T-helper 9 cell (primary cell): ENCODE measurements around the gene CTTNBP2.
"Not testable (repeated sequence)": the region's sequence is repeated elsewhere in the genome, so short reads cannot be mapped to it uniquely, and the experiment has no call there.

Experiments used
- DNase-seq: peaks from one replicate; pipeline ENCODE4 v3.0.0-alpha.2; 2020

Gene CTTNBP2

DNA sequence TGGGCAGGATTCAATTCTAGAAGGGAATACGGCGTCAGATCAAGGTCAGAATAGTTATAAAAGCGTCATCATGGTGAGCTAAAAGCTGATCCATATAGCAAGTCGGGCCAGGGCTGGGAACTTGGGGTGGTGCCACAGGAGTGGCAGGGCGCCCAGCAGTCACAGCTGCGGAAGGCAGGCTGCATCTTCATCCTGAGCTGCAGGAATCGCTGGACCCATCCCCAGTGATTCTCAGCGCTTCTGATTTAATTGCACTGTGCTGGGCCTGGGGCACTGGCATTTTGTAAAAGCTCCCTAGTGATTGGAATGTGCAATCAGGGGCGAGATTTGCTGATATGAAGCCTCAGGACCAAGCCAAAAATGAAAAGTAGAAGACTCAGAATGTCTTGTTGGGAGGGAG is 135.3 kb downstream of the CTTNBP2 start:
- no peak for DNase-seq

DNA sequence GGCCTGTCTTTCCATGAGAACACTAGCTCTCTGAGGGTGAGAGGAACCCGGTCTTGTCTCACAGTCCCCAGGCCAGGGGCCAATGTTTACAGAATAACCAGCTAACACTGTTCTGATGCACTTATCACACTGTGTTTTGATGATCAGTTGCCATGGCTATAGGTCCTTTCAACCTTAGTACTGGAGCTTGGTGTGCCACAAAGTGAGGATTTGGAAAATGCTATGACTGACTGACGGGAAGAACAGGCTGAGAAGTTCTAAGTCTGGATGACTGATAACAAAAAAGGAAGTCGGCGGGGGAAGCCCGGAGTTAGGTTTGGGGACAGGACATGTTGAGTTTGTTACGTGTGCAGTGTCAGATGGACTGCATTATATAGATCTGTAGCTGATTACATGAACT is 141.8 kb downstream of the CTTNBP2 start:
- DNase-seq = no peak

DNA sequence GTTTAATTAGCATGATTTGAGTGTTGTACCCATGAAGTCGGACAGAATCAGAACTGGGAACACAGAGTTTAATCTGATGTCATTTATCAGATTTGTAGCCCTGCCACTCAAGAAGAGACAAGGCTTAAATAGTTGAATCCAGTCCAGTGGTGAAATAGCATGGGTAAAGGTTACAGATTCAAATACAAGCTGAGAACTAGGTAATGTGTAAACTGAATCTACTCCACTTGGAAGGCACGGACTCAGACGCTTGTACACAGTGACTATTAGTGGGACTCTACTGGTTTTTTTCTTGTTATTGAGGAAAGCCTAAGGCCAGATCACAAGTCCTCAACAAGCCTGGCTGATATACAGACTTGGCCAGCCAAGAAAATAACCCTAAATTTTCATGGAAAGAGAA is 142.9 kb downstream of the CTTNBP2 start:
- DNase-seq = no peak

DNA sequence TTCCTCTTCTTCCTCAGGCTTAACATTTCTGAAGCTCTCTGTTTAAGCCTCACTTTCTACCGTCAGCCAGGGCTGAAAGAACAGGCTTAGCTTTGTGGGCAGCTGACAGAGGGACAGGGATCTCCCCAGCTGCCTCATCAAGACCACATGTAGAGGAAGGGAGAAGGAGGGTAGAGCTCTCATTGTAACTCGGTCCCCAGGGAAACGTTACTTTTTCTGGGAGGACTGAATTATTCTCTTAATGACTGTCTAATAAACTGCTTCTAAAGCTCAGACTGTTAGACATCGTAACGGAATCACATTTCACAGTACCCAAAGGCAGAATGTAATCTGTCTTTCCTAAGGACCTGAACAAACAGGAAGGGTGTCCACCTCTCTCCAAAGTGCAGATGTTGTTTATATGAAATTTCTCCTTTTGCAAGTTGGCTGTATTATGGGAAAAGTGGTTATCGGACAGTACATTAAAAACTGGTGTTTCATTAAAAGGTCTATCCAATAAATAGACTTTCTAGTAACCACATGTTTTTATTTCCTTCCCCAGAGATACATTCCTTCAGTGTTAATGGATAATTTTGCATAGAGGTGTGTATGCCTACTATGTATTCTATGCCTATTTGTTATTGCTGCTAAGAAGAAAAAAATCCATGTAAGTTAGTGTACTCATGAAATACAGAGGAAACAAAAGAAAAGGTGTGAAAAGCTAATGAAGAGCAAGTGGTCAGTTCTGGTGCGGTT is 144.2 kb downstream of the CTTNBP2 start:
- DNase-seq = no peak

DNA sequence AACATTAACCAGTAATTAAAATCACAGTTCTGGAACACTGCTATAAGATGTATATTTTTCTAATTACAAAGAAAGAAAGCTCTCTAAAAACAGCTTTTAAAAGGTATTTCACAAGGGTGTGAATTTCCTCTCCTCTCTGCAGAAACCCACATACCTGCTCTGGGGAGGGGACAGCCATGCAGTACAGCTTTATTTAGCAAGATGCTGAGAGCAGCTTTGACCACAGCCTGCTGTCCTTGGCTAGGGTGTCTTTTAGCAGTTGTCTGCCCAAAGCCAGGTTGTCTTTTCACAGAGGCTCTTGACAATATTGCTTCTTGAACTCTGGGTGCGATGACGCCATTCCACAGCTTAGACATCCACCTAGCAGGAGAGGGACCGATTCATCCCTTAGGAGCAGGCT is 148.3 kb downstream of the CTTNBP2 start:
- DNase-seq = no peak

DNA sequence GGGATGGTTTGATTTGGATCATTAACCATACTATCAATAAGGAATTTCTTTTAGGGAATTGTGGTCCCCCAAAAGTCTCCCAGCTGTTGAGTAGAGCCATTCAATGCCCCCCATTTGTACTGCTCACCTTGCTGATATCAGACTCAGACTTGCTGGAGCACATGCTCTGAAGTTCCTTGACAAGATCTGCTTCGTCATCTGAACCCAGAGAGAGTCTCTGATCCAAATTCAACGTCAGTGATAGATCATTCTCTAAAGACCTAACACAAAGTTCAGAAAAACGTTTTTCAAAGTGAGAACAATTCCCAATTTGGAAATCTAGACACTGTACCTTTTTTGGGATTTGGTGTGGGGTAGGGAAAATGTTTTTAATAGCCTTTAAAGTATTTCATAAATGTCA is 153.9 kb downstream of the CTTNBP2 start:
- DNase-seq = no peak

DNA sequence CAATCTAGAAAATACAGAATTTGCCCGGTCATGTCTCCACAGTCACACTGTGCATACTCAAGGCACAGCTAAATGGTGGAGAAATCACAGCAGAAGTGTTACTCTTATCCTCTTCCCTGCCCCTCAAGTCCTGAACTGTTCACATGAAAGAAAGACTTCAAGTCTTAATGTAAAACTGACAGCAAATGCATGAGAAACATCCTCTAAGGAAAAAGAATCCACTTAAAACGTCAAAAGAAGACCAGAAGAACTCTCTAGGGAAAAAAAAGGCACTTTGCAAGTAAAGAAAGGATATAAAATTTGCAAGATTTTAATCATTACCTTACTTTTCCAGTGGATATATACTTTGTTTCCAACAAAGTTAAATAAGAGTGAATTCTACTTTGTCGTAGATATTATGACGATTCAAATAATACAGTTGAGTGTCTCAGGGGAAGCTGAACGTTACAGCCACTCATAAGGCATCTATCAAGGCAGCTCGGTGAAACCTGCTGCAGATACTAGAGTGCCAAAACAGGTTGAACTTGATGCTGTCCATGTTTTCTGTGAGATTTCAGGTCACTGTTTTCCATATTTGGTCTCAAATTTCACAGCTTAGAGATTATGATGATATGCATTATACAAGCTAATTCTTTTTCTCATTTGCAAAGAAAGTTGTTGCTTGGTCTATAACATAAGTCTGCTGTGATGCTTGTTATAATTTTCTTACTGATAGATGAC is 155.0 kb downstream of the CTTNBP2 start:
- DNase-seq = no peak

DNA sequence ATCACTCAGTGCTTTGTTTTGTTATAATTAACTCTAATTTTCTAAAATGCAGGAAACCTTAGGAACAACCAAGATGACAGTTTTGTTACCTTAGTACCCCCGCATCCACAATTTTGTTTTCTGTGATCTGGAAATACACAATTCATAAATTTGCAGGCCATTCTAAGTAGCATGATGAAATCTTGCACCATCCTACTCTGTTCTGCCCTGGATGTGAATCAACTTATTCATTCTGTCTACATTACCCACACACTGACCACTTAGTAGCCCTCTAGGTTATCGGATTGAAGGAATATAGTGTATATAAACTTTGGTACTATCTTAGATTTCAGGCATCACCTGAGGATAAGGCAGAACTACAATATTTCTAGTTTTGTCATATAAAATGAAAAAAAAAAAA is 155.9 kb downstream of the CTTNBP2 start:
- no peak for DNase-seq

DNA sequence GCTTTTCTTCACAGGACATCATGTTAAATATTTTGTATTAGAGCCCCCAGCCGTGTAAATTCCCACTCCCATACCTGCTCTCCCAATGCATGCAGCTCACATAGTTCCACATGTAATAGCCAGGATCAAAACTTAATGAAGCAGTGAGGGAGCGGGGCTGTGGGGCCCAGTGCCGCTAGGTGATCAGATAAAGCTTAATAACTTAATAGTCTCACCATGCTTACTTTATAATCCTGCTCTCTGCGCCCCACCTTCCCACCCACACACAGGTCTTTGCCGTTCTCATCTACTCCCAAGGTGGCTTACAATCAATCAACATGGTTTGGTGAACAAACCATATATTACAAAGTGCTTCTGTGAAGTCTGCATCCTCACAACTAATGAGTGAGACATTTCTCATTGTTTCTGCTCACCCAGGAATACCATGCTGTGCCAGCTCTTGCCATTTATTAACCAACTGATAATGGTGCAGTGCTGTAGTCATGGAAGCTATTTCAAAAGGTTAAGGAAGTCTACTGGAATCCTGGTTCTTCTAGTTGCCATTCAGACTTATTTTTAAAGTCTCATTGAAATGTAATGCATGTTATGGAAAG is 156.4 kb downstream of the CTTNBP2 start:
- DNase-seq = no peak

DNA sequence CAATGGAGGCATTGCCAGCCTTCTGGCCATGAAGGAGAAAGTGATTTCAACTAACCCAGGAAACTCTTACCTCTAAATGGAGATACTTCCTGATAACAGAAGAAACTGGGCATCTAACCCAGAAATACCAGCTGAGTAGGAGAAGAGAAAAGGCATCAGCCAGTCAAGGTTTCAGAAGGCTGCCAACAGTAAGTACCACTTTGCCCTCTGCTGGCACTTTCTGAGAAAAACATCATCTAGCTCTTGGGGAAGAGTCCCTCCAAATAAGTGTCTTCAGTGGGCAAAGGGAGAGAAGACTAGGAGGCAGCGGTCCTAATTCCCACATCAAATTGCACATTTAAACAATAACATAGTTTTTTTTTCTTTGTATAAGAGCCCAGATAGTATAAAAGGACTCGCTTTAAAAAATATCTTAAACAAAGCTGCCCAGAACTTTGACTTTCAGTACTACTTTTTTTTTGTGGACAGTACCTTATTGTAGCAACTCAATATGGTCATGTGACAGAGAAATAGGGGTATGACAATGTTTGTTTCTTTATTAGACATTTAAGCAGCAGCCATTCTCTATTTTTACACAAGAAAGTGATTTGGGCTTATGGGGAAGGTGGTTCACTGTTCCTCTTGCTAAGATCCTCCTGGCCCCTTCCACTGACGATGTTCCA is 157.3 kb downstream of the CTTNBP2 start:
- DNase-seq = no peak

DNA sequence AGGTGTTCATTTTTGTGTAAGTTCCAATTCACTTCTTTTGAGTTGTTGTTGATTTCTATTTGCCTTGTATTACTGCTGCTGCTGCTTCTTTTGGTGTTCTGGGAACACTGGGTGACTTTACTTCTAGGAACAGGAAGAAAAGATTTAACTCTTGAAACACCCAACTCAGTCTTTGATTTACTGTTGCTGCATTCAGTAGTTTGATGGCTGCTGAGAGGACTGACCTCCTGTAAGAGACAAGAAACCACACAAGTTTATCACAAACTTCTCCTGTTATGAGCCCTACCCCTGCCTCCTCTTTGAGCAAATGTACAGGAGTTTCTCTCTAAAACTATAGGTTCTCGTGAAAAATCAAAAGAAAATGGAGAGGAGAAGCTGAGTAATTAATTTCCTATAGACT is 161.7 kb downstream of the CTTNBP2 start:
- no peak for DNase-seq

DNA sequence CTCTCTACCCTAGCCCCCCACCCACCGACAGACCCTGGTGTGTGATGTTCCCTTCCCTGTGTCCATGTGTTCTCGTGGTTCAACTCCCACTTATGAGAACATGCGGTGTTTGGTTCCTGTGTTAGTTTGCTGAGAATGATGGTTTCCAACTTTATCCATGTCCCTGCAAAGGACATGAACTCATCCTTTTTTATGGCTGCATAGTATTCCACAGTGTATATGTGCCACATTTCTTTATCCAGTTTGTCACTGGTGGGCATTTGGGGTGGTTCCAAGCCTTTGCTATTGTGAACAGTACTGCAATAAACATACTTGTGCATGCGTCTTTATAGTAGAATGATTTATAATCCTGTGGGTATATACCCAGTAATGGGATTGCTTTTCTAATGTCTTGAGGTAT is 165.1 kb downstream of the CTTNBP2 start:
- DNase-seq = not testable (repeated sequence)

DNA sequence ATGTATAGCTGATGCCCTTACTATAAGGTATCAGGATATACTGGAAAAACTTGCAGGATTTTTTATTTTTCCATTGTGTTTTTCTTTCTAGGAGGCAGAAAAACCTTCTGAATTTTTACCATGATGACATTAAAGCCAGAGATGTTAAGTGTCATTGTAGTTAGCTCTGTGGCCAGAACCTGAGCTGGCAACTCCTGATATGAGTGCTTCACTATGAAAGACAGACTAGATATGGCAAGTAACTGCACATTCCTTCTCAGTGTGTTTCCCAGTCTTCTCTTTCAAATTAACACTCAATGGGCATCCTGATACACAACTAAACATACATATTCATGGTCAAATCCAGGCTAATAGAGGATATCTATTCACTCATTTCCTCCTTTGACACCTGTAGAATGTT is 166.2 kb downstream of the CTTNBP2 start:
- DNase-seq = no peak

DNA sequence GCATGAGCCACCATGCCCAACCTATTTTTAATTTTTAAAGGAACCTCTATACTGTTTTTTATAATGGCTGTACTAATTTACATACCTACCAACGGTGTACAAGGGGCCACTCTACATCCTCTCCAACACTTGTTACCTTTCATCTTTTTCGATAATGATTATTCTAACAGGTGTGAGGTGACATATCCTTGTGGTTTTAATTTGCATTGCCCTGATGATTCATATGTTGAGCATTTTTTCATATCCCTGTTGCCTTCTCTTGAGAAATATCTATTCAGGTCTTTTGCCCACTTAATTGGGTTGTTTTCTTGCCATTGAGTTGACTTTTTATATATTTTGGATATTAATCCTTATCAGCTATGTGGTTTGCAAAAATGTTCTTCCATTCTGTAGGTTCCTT is 167.0 kb downstream of the CTTNBP2 start:
- no peak for DNase-seq

DNA sequence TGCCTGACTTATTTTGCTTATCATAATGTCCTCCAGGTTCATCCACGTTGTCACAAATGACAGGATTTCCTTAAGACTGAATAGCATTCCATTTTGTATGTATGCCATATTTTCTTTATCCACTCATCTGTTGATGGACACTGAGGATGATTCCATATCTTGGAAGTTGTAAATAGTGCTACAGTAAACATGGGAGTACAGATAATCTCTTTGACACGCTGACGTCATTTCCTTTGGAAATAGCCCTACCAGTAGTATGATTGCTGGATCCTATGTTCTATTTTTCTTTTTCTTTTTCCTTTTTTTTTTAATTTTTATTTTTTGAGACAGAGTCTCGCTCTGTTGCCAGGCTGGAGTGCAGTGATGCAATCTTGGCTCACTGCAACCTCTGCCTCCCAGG is 167.6 kb downstream of the CTTNBP2 start:
- DNase-seq = no peak

DNA sequence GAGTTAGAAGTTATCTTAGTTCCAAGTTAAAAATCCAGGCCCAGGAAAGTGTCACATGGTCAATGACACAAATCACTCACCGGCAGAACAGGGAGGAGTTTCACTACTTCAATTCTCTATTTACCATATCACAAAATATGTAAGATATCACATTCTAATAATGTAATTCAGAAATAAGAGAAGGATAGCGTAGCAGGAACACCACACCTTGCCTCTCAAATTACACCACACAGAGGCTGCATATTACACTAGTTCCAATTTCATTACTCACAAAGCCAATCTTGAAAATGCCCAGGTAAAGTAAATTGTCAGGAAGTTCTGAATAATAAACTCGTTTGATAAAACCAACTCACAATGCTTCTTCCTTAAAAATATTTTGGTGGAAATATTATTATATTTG is 169.2 kb downstream of the CTTNBP2 start:
- DNase-seq = no peak

DNA sequence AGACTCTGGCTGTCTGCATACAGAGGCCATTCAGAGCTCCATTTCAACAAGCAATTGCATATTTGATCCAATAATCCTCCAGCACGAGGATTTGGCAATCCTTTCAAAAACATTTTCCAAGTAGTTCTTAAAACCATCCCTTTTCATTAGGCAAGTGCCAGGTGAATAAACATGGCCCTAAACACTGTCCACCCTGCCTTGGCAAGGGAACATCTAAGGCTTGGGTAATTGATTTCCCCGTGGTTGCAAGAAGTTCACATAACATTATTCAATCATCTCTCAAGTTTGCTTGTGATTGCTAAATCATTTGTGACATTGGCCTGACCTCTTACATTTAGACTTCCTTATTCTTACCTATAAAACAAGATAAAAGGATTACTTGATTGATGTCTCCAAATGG is 175.2 kb downstream of the CTTNBP2 start:
- DNase-seq = no peak

DNA sequence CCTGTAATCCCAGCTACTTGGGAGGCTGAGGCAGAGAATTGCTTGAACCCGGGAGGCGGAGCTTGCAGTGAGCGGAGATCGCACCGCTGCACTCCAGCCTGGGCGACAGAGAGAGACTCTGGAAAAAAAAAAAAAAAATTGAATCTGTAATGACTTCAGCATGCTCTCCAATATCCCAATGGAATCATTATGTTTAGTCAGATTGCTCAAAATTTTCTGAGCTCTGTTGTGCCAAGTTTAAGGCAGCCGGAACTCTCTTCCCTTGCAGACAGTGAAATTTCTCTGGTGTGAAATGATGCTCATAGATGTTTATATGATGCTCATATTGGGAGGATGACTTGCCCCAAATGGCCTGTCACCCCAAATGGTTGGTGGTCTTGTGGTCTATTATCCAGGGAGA is 180.9 kb downstream of the CTTNBP2 start:
- no peak for DNase-seq

DNA sequence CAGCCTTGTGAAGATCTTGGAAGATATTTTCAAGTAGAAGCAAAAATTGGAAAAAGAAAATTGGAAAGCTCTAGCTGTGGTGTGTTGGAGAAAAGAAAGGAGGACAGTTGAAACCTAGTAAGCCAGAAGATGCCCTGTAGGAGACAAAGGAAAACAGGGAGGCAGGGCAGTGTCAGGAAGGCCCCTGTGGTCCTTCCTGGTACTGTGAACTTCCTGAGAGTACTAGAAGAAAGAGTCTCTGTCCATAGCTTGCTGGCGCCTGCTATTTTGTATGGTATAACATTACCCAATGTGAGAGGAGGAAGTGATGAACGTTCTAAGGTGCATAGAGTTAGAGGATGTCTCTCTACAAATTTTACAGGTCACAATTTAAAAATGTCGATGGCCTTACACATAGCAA is 183.1 kb downstream of the CTTNBP2 start:
- DNase-seq = no peak

DNA sequence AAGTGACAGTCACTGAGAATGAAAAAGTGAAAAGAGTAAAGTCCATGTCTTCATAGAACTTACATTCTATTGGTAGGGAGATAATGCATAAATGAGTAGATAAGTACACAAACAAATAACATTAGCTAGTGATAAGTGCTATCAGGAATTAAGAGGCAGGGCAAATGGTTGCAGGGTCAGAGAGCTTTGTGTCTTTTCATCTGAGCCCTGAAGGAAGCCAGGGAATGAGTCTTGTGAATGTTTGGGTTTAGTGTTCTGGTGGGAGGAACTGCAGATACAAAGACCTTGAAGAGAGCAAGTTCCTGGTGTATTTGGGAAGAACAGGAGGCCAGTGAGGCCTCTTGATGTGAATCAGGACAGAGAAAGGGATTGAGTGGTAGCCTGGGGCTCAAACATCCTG is 183.8 kb downstream of the CTTNBP2 start:
- DNase-seq = no peak

DNA sequence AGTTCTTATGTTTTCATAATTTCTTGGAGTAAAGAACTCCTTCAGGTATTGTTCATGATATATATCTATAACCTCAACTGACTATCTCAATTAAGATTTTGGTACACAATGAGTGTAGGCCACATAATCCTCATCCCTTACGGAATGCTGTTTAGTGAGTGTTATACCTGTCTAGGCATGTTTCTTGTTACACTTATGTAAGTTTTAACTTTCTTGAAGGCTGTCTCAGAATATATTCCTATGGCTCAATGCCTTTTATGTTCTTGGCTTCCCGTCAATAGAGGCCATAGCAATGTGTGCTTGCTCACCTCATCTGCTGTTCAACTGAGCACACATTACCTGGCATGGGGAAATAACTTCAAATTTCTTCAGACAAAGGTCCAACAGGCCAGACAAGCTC is 185.1 kb downstream of the CTTNBP2 start:
- no peak for DNase-seq

DNA sequence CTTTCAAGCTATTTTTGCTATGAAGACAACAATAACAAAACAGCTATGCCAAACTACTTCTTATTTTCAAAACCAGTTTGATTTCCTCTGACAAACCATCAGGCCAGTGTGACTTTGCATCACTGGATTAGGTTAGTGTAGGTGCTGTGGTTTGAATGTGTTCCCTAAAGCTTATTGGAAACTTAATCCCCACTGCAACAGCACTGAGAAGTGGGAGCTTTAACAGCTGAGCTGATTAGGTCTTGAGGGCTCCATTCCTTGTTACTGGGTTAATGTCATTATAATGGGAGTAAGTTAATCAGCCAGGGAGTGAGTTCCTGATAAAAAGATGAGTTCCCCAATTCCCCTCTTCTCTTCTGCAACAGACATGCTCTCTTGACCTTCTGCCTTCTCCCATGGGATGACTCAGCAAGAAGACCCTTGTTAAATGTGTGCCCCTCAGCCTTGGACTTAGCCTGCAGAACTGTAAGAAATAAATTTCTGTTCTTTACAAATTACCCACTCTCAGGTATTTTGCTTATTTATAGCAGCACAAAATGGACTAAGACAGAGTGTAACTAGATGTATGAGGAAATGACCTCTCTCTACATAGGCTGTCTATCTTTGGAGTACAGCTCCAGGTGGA is 186.8 kb downstream of the CTTNBP2 start:
- DNase-seq = no peak

DNA sequence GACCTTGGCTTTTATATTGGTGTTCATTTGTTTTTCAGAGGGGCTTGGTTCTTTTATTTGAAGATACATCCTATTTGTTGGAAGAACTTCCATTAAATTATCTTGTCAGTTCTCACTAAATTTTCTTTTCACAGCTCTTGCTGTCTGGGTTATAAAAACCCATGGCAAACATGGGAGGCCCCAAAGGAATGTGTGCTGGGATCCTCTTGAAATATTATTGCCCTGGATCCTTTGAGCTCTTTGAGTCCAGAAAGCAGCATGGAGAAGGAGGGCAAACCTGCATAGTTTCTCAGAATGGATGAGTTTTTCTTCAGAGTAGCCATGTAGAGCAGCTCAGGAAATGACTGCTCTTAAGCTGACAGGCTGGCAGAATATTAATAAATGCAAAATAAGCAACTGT is 187.4 kb downstream of the CTTNBP2 start:
- DNase-seq = no peak
